GM12874 (cell line): ENCODE measurements around the gene MPO.

Experiments
- CTCF ChIP-seq: IDR thresholded peaks from 2 replicates; pipeline ENCODE4 v1.5.1; 2011; ENCODE audit warnings: low read depth, mild to moderate bottlenecking, control low read depth, low read length, moderate library complexity; ENCODE audit not compliant: insufficient read depth

MPO gene

GRCh38 chr17:58318065-58318481 lies 37.3 kb upstream of the MPO start:
- TF ChIP-seq CTCF = no peak

DNA sequence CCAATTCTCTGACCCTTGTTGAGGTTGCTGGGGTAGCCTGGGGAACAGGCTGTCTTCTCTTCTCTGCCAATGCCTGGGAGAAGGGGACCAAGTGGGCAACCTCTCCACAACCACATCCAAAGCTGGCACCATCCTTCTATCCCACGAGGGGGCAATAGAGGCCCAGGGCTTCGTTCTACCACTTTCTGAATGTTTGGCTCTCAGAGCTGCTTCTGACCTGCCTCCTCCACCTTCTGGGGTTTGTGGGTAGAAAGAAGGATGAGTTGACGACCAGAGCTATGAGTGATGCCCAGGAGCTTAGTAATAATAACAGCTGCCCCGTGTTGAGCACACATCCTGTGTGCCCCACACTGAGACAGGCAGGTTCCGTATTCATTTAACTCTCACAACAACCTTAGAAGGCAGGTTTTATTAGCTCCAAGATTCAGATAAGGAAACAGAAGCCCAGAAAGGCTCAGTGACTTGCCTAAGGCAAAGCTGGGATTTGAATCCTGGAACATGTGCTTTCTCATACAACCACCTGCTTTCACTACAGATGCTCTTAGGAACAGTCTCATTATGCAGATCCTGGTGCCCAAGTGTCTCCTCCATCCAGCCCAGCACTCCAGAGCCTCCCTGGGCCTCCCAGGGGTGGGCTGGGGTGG lies 36.8 kb upstream of the MPO start:
- peak; percentile 84 for TF ChIP-seq CTCF

GRCh38 chr17:58316260-58316960 lies 35.7 kb upstream of the MPO start:
- TF ChIP-seq CTCF = no peak

- no peak for TF ChIP-seq CTCF
Observed at GRCh38 chr17:58315750-58316149, 35.0 kb upstream of the MPO start.

GRCh38 chr17:58315281-58315711 lies 34.6 kb upstream of the MPO start:
- TF ChIP-seq CTCF = no peak

DNA sequence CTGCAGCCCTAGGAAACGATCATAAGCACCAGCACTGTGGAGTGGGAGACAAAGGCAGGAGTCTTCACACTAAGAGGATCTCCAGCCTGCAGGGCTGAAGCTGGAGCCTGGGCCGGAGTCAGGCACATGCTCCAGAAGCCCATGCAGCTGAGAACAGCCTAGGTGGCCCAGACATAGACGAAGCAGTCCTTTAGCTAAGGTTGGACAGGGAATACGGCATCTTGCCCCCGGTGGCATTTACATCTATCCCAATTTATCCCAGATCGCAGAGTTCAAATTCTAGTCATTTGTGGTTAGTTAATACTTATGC lies 33.9 kb upstream of the MPO start:
- no peak for TF ChIP-seq CTCF

GRCh38 chr17:58313815-58314705 lies 33.3 kb upstream of the MPO start:
- TF ChIP-seq CTCF = no peak
